Measurements from ENCODE around the gene SAC3D1. TPM values are rescaled to one million over a fixed set of nuclear protein-coding genes. Genes with fewer than 3 reads are reported as not detected.

Gene SAC3D1
- total RNA-seq, 2 donors from 2014 or later = 18.1 to 21.6 TPM

DNA sequence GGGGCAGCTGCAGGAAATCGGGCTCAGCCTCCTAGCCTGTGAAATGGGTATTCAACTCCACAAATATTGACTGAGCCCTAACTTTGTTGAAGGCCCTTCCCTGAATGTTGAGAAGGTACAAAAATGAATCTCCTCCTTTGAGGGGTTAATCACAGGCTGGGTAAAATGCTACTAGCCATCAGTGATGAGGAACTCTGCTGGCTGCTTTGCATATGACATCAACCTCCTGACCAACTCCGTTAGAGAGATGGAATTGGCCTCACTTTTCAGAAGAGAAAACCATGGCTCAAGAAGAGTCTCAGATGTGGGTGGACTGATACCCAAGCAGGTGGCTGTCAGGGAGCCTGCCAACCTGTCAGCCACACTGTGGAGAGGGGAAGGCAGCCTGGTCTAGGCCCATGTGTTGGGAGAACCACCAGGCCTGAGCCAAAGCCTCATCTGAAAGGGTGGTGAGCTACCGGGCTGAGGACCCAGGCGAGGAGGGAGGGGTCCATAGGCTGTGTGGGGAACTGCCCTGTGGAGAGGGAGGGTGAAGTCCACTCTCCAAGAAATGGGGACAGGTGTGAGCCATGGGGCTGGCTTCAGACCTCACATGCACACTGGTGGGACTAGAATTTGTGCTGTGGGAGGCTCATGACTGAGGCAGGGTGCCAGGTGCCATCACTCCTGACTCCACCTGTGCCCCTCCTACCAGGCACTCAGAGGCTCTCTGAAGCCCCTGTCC lies 31.1 kb downstream of the SAC3D1 start:
- DNase-seq (no peak), ATAC-seq (replicated peaks in 1 of 2) (peak; percentile 4 to 14)
- Mint-ChIP-seq H3K27me3 (ENCODE audit: low read depth) (no peaks in the 10 kb centered on the region), H3K4me3 (no peak overlapping the region), H3K9me3 (no peaks in the 10 kb centered on the region), H3K27ac (no peak overlapping the region), H3K4me1 (ENCODE audit: low read depth) (peaks cover 9% of the 10 kb centered on the region), H3K36me3 (ENCODE audit: insufficient read depth in 2 of 2) (peaks cover 0 to 8% of the 10 kb centered on the region in 2 donors)

DNA sequence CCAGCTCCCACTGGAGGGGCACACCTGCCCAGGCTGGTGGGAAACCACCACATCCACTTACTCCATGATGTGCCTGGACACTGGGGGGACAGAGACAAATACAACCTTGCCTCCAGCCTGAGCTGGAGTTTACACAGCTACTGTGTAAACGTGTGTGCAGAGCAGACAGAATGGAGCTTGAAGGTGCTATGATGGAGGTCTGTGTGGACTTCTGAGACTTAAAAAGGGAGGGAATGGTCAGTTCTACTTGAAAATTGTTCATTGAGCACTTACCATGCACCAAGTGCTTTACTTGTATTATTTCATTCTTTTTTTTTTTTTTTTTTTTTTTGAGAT lies 31.6 kb downstream of the SAC3D1 start:
- peaks cover 0 to 10% of the 10 kb centered on the region in 2 donors for H3K36me3 Mint-ChIP-seq (ENCODE audit: insufficient read depth in 2 of 2)
- peaks cover 10% of the 10 kb centered on the region for H3K4me1 Mint-ChIP-seq (ENCODE audit: low read depth)
- H3K27me3 Mint-ChIP-seq (ENCODE audit: low read depth) = no peaks in the 10 kb centered on the region
- H3K9me3 Mint-ChIP-seq = no peaks in the 10 kb centered on the region
- DNase-seq (no peak), ATAC-seq (replicated peaks in 1 of 2) (peak in 1 of 2 donors; percentile 14)
- no peak overlapping the region for H3K27ac Mint-ChIP-seq
- H3K4me3 Mint-ChIP-seq = no peak overlapping the region

DNA sequence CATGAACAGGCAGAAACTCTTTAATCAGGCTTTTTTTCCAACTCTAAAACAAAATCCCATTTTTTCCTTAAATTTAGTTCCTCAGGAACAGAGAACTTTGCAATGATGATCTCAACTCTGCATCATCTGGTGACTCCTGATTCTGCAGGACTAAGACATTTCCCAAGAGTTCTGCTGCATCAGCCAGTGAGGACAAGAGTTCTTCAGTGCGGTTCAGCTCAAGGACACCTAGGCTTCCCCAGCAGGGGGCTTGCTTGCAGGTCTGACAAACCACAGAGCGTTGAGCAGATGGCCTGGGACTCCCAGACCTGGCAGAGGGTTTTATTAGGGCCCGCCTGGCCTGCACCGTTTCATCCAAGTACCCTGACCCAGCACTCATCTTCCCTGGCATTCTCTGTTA lies 36.4 kb downstream of the SAC3D1 start:
- H3K4me1 Mint-ChIP-seq (ENCODE audit: low read depth) = peaks cover 54% of the 10 kb centered on the region
- H3K27ac Mint-ChIP-seq = no peak overlapping the region
- H3K36me3 Mint-ChIP-seq (ENCODE audit: insufficient read depth in 2 of 2) = peaks cover 11 to 35% of the 10 kb centered on the region in 2 donors
- no peak for ATAC-seq (replicated peaks in 1 of 2)
- no peak for DNase-seq
- no peak overlapping the region for H3K4me3 Mint-ChIP-seq
- H3K9me3 Mint-ChIP-seq = no peaks in the 10 kb centered on the region
- no peaks in the 10 kb centered on the region for H3K27me3 Mint-ChIP-seq (ENCODE audit: low read depth)

DNA sequence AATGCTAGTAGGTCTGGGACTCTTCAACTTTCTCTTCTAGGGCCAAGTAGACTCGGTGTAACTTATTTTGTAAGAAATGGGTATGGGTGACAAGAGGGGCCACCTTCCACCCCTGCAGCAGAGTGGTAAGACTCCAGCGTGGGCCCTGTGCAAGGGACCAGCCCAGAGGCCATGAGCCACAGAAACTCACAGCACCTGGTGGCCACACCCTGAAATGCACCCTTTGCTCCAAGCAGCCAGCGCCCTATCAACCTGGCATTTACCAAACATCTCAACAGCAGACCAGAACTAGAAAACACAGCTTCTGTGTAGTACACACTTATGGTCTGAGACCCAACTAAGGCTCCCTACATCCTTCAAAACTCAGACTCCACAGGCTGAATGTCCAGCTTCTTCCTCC lies 37.1 kb downstream of the SAC3D1 start:
- peak overlapping the region; percentile 42 to 50 for H3K4me3 Mint-ChIP-seq
- ATAC-seq (replicated peaks in 1 of 2) (peak; percentile 87 to 88), DNase-seq (peak; percentile 69 to 73)
- H3K27me3 Mint-ChIP-seq (ENCODE audit: low read depth) = no peaks in the 10 kb centered on the region
- no peaks in the 10 kb centered on the region for H3K9me3 Mint-ChIP-seq
- H3K27ac Mint-ChIP-seq = peak overlapping the region; percentile 80
- peaks cover 15 to 39% of the 10 kb centered on the region in 2 donors for H3K36me3 Mint-ChIP-seq (ENCODE audit: insufficient read depth in 2 of 2)
- peaks cover 60% of the 10 kb centered on the region for H3K4me1 Mint-ChIP-seq (ENCODE audit: low read depth)

DNA sequence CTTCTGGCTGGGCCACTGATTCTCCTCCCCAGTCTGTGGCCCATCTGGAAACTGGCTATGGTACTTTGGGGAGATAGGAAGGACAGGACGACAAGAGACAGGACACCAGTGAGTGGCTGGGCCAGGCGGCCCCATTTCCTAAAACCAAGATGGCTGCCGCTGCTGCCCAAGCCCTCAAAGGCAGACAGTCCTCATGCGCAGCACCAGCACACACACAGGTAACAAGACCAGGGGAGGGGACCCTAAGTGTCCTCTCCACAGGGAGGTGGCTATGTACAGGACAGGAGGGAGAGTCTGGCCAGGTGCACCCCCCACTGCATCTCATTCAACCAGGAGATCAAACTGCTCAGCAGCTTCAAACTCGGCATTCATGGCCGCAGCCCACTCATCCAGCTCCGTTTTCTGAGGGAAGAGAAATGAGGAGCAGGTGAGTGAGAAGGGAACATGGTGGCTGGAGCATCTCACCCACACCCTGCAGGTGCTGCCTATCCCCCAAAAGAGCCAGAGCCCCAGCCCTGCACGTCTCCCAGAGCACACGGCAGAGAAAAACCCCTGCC lies 37.9 kb downstream of the SAC3D1 start:
- Mint-ChIP-seq H3K27me3 (ENCODE audit: low read depth) (no peaks in the 10 kb centered on the region), H3K27ac (peak overlapping the region; percentile 80), H3K4me1 (ENCODE audit: low read depth) (peaks cover 61% of the 10 kb centered on the region), H3K9me3 (no peaks in the 10 kb centered on the region), H3K36me3 (ENCODE audit: insufficient read depth in 2 of 2) (peaks cover 19 to 40% of the 10 kb centered on the region in 2 donors), H3K4me3 (peak overlapping the region; percentile 42 to 50)
- ATAC-seq (replicated peaks in 1 of 2) = no peak
- no peak for DNase-seq

DNA sequence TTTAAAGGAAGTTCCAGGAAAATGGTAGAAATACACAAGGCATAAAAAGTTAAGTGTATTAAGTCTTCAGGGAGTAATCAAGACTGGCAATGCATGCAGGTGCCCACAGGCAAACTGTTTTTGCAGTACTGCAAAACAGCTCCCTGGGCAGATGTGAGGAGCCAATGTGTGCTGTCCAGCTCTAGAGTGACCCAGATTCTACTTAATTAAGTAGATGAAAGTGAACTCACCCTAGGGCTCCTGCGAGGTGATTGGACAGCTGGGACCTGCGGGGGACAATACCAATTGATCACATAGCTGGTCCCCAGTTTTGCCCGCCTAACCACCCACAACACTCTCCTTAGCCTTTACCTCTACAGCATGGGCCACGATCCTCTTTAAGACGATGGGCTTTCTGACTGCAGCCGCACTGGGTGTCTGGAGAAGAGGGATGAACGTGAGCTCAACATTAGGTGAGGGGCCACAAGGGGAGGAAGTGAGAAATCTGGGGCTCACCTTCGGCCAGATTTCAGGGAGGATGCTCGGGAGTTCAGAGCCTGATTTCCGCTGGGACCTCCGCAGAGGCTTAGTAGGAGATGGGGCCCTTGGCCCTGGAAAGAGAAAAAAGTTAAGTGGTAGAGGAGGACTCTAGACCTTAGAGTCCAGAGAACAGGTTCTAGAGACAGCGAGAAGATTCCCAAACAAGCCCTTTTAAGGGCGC lies 42.3 kb downstream of the SAC3D1 start:
- peak in 1 of 2 donors; percentile 3 for ATAC-seq (replicated peaks in 1 of 2)
- DNase-seq = no peak
- Mint-ChIP-seq H3K9me3 (no peaks in the 10 kb centered on the region), H3K36me3 (ENCODE audit: insufficient read depth in 2 of 2) (peaks cover 25 to 36% of the 10 kb centered on the region in 2 donors), H3K27me3 (ENCODE audit: low read depth) (no peaks in the 10 kb centered on the region), H3K4me1 (ENCODE audit: low read depth) (peaks cover 64% of the 10 kb centered on the region), H3K4me3 (peak overlapping the region; percentile 98 to 99), H3K27ac (peak overlapping the region; percentile 98)

DNA sequence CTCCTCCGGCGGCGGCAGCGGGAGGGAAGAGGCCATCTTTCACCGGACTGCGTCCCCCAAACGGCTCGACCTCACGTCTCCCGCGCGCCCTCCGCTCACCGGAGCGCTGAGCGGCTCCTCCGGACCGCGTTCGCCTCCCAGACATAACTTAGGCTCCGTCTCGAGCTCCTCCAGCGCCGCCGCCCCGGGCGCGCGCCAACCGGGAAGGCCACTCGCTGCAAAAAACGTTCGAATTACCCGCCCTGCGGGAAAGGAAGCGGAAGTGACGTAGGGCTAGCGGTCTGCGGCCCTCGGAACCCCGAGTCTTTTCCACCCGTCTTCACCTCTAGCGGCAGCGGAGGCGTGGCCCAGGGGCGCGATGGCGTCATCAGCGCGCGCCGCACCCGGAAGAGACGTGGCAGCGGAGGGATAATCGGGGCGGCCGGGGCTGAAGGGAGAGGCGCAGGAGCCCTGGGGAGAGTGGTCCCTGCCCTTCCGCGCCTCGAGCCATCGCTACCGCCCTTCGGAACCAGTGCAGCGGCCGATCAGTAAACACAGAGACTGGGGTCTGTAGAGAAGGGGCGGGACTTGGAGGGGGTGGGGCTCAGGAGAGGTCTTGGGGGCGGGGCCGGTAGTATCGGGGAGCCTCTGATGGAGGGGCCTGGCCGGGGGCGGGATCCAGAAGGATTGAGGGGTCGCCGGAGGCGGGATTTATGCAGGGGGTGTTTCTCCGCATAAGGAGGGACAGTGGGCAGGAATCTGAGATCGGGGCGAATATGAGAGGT lies 43.0 kb downstream of the SAC3D1 start, which contains the start of the genes CDCA5 and ZFPL1:
Gene CDCA5 (minus strand): TSS at position 207 of the 764 bp plus-strand sequence. CDS start 62 bp downstream, at position 145.
Gene ZFPL1 (plus strand): TSS at position 389 of the 764 bp plus-strand sequence. CDS start 477 bp downstream, outside the sequence.
- H3K27me3 Mint-ChIP-seq (ENCODE audit: low read depth) = no peaks in the 10 kb centered on the region
- H3K4me3 Mint-ChIP-seq = peak within 1 kb of the TSS; percentile 98 to 99
- peak within 1 kb of the TSS; percentile 98 for H3K27ac Mint-ChIP-seq
- ATAC-seq (replicated peaks in 1 of 2) (peak; percentile 94 to 95), DNase-seq (peak; percentile 96 to 98)
- H3K36me3 Mint-ChIP-seq (ENCODE audit: insufficient read depth in 2 of 2) = peaks cover 25 to 33% of the 10 kb centered on the region in 2 donors
- no peaks in the 10 kb centered on the region for H3K9me3 Mint-ChIP-seq
- H3K4me1 Mint-ChIP-seq (ENCODE audit: low read depth) = peaks cover 57% of the 10 kb centered on the region

DNA sequence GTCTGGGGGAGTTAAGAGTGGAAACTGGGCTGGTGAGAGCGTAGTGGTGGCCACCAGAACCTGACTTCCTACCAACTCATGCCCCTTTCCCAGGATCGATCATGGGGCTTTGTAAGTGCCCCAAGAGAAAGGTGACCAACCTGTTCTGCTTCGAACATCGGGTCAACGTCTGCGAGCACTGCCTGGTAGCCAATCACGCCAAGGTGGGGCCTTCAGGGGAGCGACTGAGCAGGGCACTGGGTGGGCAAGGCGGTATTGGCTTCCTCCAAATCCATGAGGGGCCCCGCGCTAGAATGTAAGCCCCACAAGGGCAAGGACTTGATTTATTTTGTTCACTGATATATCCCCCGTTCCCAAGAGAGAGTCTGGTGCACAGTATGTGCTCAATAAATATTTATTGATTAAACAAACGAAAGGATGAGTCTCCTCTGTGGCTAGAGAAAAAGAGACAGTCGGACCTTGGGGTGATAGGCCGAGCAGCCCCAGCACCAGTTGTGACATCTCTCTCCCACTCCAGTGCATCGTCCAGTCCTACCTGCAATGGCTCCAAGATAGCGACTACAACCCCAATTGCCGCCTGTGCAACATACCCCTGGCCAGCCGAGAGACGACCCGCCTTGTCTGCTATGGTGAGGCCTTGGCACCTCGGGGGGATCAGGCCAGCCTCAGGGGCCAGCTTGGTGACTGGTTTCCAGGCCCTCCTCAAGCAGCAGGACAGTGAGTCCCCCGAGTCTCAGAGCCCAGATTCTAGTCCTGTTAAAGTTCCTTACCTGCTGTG lies 43.8 kb downstream of the SAC3D1 start:
- no peak for ATAC-seq (replicated peaks in 1 of 2)
- Mint-ChIP-seq H3K9me3 (no peaks in the 10 kb centered on the region), H3K4me3 (peak overlapping the region; percentile 98 to 99), H3K36me3 (ENCODE audit: insufficient read depth in 2 of 2) (peaks cover 24 to 31% of the 10 kb centered on the region in 2 donors), H3K27me3 (ENCODE audit: low read depth) (no peaks in the 10 kb centered on the region), H3K4me1 (ENCODE audit: low read depth) (peaks cover 52% of the 10 kb centered on the region), H3K27ac (peak overlapping the region; percentile 98)
- no peak for DNase-seq

DNA sequence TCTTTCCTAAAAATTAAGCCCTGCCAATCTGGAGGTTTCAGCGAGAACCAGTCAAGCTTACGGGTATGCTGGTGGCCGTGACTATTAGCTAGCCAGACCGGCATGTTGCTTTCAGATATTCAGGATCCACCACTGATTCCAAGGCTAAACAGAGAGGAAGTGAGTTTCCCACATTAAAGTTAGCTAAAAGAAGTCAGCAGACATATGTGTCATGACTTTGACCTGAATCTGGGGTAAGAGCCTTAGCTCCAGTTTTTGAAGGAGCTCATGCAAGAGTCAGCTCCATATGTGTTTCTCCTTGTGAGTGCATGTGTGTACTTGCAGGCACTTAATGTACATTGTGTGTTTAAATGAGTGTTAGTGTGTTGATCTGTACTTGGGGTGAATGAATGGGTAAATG lies 44.4 kb downstream of the SAC3D1 start:
- Mint-ChIP-seq H3K36me3 (ENCODE audit: insufficient read depth in 2 of 2) (peaks cover 22 to 29% of the 10 kb centered on the region in 2 donors), H3K4me1 (ENCODE audit: low read depth) (peaks cover 48% of the 10 kb centered on the region), H3K4me3 (peak overlapping the region; percentile 98 to 99), H3K27ac (peak overlapping the region; percentile 98), H3K27me3 (ENCODE audit: low read depth) (no peaks in the 10 kb centered on the region), H3K9me3 (no peaks in the 10 kb centered on the region)
- ATAC-seq (replicated peaks in 1 of 2) (no peak), DNase-seq (no peak)

DNA sequence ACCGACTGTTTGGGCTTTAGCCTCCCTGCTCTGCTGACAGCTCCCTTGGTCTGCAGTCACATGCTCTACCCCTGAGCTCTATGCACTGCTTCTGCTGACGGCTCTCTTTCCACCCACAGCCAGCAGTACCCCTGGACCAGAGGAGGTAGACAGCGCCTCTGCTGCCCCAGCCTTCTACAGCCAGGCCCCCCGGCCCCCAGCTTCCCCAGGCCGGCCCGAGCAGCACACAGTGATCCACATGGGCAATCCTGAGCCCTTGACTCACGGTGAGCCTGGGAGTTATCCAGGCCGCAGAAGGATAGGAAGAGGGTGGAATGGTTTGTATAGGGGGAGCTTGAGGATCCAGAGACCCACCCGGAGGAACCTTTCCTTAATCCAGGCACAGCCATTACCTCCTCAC lies 45.8 kb downstream of the SAC3D1 start:
- H3K4me3 Mint-ChIP-seq = no peak overlapping the region
- no peak for ATAC-seq (replicated peaks in 1 of 2)

DNA sequence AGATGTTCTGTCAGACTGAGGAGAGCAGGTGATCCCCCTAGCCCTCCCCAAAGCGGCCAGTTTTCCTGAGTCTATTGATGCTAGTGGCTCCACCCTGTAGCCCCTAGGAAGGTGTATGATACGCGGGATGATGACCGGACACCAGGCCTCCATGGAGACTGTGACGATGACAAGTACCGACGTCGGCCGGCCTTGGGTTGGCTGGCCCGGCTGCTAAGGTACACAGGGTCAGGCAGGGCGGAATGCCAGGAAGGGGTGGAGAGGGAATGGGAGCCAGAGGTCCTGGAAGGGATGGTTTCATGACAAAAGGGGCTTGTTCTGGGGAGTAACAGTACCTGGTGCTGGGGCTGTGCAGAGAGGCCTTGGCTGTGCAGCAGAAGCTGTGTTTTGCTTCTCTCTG lies 46.2 kb downstream of the SAC3D1 start:
- H3K9me3 Mint-ChIP-seq = no peaks in the 10 kb centered on the region
- no peak for ATAC-seq (replicated peaks in 1 of 2)
- no peak overlapping the region for H3K4me3 Mint-ChIP-seq
- H3K36me3 Mint-ChIP-seq (ENCODE audit: insufficient read depth in 2 of 2) = peaks cover 15 to 19% of the 10 kb centered on the region in 2 donors
- DNase-seq = no peak
- peaks cover 30% of the 10 kb centered on the region for H3K4me1 Mint-ChIP-seq (ENCODE audit: low read depth)
- H3K27me3 Mint-ChIP-seq (ENCODE audit: low read depth) = no peaks in the 10 kb centered on the region
- no peak overlapping the region for H3K27ac Mint-ChIP-seq

More for the DNA sequence above, 45.8 kb downstream of the SAC3D1 start:
- Mint-ChIP-seq H3K27me3 (ENCODE audit: low read depth) (no peaks in the 10 kb centered on the region), H3K36me3 (ENCODE audit: insufficient read depth in 2 of 2) (peaks cover 15 to 23% of the 10 kb centered on the region in 2 donors), H3K9me3 (no peaks in the 10 kb centered on the region), H3K27ac (no peak overlapping the region), H3K4me1 (ENCODE audit: low read depth) (peaks cover 35% of the 10 kb centered on the region)
- DNase-seq = no peak

DNA sequence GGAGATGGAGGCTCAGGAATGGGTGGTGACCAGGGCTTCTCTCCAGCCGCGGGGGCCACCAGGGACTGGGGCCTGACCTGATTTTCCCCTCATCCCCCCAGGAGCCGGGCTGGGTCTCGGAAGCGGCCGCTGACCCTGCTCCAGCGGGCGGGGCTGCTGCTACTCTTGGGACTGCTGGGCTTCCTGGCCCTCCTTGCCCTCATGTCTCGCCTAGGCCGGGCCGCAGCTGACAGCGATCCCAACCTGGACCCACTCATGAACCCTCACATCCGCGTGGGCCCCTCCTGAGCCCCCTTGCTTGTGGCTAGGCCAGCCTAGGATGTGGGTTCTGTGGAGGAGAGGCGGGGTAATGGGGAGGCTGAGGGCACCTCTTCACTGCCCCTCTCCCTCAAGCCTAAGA lies 46.8 kb downstream of the SAC3D1 start:
- Mint-ChIP-seq H3K36me3 (ENCODE audit: insufficient read depth in 2 of 2) (peaks cover 13 to 14% of the 10 kb centered on the region in 2 donors), H3K9me3 (no peaks in the 10 kb centered on the region), H3K27me3 (ENCODE audit: low read depth) (no peaks in the 10 kb centered on the region), H3K27ac (no peak overlapping the region), H3K4me1 (ENCODE audit: low read depth) (peaks cover 24% of the 10 kb centered on the region), H3K4me3 (no peak overlapping the region)
- ATAC-seq (replicated peaks in 1 of 2) = no peak
- no peak for DNase-seq

Measured in activated T-cell treated with anti-CD3 and anti-CD28 coated beads, Interleukin-2, amount 50 U/mL, for 72 hours (primary cell).